ENCODE results near the gene NRN1L.
A peak's percentile ranks its signal among the peaks of the same experiment; 100 is the strongest.

DNA sequence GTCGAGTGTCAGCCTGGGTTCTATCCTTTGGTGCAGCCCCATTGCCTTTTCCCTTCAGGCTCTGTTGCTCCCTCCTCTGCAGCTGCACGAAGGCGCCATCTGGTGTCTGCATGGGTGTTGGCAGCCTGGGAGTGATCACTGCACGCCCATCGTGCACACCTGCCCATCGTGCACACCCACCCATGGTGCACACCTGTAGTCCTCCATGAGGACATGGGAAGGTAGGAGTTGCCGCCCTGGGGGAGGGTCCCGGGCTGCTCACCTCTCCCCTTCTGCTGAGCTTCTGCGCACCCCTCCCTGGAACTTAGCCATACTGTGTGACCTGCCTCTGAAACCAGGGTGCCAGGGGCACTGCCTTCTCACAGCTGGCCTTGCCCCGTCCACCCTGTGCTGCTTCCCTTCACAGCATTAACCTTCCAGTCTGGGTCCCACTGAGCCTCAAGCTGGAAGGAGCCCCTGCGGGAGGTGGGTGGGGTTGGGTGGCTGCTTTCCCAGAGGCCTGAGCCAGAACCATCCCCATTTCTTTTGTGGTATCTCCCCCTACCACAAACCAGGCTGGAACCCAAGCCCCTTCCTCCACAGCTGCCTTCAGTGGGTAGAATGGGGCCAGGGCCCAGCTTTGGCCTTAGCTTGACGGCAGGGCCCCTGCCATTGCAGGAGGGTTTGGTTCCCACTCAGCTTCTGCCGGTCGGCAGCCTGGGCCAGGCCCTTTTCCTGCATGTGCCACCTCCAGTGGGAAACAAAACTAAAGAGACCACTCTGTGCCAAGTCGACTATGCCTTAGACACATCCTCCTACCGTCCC, 44.1 kb downstream of the NRN1L start:
- TF ChIP-seq YY1 (IDR thresholded peaks at IDR 0.05): no peak
- TF ChIP-seq RAD21 (IDR thresholded peaks at IDR 0.05): peak; percentile 93 to 96
- TF ChIP-seq, protein P1, sequence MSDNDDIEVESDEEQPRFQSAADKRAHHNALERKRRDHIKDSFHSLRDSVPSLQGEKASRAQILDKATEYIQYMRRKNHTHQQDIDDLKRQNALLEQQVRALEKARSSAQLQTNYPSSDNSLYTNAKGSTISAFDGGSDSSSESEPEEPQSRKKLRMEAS (IDR thresholded peaks at IDR 0.05): no peak
- TF ChIP-seq, protein P2, sequence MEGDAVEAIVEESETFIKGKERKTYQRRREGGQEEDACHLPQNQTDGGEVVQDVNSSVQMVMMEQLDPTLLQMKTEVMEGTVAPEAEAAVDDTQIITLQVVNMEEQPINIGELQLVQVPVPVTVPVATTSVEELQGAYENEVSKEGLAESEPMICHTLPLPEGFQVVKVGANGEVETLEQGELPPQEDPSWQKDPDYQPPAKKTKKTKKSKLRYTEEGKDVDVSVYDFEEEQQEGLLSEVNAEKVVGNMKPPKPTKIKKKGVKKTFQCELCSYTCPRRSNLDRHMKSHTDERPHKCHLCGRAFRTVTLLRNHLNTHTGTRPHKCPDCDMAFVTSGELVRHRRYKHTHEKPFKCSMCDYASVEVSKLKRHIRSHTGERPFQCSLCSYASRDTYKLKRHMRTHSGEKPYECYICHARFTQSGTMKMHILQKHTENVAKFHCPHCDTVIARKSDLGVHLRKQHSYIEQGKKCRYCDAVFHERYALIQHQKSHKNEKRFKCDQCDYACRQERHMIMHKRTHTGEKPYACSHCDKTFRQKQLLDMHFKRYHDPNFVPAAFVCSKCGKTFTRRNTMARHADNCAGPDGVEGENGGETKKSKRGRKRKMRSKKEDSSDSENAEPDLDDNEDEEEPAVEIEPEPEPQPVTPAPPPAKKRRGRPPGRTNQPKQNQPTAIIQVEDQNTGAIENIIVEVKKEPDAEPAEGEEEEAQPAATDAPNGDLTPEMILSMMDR (IDR thresholded peaks at IDR 0.05; ENCODE audit: low read depth, low read length, missing input control): peak; percentile 89
- no peak for TF ChIP-seq TAF1 (conservative IDR thresholded peaks at IDR 0.05)
- TF ChIP-seq, protein P3, sequence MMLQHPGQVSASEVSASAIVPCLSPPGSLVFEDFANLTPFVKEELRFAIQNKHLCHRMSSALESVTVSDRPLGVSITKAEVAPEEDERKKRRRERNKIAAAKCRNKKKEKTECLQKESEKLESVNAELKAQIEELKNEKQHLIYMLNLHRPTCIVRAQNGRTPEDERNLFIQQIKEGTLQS (IDR thresholded peaks at IDR 0.05): no peak
- TF ChIP-seq, protein P4, sequence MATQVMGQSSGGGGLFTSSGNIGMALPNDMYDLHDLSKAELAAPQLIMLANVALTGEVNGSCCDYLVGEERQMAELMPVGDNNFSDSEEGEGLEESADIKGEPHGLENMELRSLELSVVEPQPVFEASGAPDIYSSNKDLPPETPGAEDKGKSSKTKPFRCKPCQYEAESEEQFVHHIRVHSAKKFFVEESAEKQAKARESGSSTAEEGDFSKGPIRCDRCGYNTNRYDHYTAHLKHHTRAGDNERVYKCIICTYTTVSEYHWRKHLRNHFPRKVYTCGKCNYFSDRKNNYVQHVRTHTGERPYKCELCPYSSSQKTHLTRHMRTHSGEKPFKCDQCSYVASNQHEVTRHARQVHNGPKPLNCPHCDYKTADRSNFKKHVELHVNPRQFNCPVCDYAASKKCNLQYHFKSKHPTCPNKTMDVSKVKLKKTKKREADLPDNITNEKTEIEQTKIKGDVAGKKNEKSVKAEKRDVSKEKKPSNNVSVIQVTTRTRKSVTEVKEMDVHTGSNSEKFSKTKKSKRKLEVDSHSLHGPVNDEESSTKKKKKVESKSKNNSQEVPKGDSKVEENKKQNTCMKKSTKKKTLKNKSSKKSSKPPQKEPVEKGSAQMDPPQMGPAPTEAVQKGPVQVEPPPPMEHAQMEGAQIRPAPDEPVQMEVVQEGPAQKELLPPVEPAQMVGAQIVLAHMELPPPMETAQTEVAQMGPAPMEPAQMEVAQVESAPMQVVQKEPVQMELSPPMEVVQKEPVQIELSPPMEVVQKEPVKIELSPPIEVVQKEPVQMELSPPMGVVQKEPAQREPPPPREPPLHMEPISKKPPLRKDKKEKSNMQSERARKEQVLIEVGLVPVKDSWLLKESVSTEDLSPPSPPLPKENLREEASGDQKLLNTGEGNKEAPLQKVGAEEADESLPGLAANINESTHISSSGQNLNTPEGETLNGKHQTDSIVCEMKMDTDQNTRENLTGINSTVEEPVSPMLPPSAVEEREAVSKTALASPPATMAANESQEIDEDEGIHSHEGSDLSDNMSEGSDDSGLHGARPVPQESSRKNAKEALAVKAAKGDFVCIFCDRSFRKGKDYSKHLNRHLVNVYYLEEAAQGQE (IDR thresholded peaks at IDR 0.05): no peak
- no peak for TF ChIP-seq SP1 (IDR thresholded peaks at IDR 0.05)
- no peak for TF ChIP-seq EGR1 (IDR thresholded peaks at IDR 0.05; ENCODE audit: low read depth in 2 of 2)
